RWPE2 (cell line): ENCODE data around the gene MRPL17.
"Not testable (repeated sequence)": the region's sequence is repeated elsewhere in the genome, so short reads cannot be mapped to it uniquely, and the experiment has no call there.

ENCODE experiments used
- ATAC-seq: fragments of 200-7000 bp; cut with Tn5 transposase; 3 replicates; pipeline ENCODE4 v1.9.1; 2021; ENCODE audit warnings: low read depth
- DNase-seq: peaks from one replicate; pipeline ENCODE4 v3.0.0-alpha.2; 2020; ENCODE audit warnings: low spot score
- H3K27ac ChIP-seq: fragments of 450-650 bp; 2 replicates; pipeline ENCODE4 v1.5.1; 2017; ENCODE audit warnings: mild to moderate bottlenecking; ENCODE audit not compliant: poor library complexity, severe bottlenecking
- H3K27me3 ChIP-seq: fragments of 250-450 bp; sonication (Bioruptor Pico); 2 replicates; pipeline ENCODE4 v1.5.1; 2021; ENCODE audit warnings: mild to moderate bottlenecking, moderate library complexity; ENCODE audit not compliant: insufficient read depth, poor library complexity, severe bottlenecking
- H3K36me3 ChIP-seq: fragments of 250-450 bp; sonication (Bioruptor Pico); 2 replicates; pipeline ENCODE4 v1.5.1; 2020; ENCODE audit warnings: low read depth, mild to moderate bottlenecking, moderate library complexity
- H3K4me1 ChIP-seq: fragments of 250-450 bp; sonication (Bioruptor Pico); 2 replicates; pipeline ENCODE4 v1.5.1; 2021; ENCODE audit warnings: mild to moderate bottlenecking, moderate library complexity; ENCODE audit not compliant: insufficient read depth, poor library complexity, severe bottlenecking
- H3K4me3 ChIP-seq: fragments of 250-450 bp; sonication (Bioruptor Pico); 2 replicates; pipeline ENCODE4 v1.5.1; 2021; ENCODE audit warnings: mild to moderate bottlenecking, moderate library complexity; ENCODE audit not compliant: severe bottlenecking
- H3K9me3 ChIP-seq: fragments of 250-450 bp; sonication (Bioruptor Pico); 2 replicates; pipeline ENCODE4 v1.5.1; 2021; ENCODE audit warnings: mild to moderate bottlenecking, moderate library complexity; ENCODE audit not compliant: severe bottlenecking
- CTCF ChIP-seq: fragments of 450-650 bp; IDR thresholded peaks from one replicate; pipeline ENCODE4 v1.5.1; 2017; ENCODE audit warnings: mild to moderate bottlenecking, moderate library complexity; ENCODE audit not compliant: poor library complexity, severe bottlenecking

The MRPL17 gene

GRCh38 chr11:6693342-6694228, 10.4 kb upstream of the MRPL17 start:
- H3K27me3 ChIP-seq = no peaks in the 10 kb centered on the region
- peak; percentile 68 for DNase-seq
- TF ChIP-seq CTCF = no peak
- H3K4me1 ChIP-seq = peaks cover 27% of the 10 kb centered on the region
- no peaks in the 10 kb centered on the region for H3K9me3 ChIP-seq
- ATAC-seq = peak; percentile 86
- H3K36me3 ChIP-seq = no peaks in the 10 kb centered on the region
- peak overlapping the region; percentile 59 for H3K27ac ChIP-seq
- no peak overlapping the region for H3K4me3 ChIP-seq

GRCh38 chr11:6692128-6692527, 9.0 kb upstream of the MRPL17 start:
- no peak for DNase-seq
- no peak for TF ChIP-seq CTCF
- H3K36me3 ChIP-seq = no peaks in the 10 kb centered on the region
- no peak for ATAC-seq
- H3K4me1 ChIP-seq = peaks cover 27% of the 10 kb centered on the region
- H3K27me3 ChIP-seq = no peaks in the 10 kb centered on the region
- H3K4me3 ChIP-seq = no peak overlapping the region
- no peak overlapping the region for H3K27ac ChIP-seq
- no peaks in the 10 kb centered on the region for H3K9me3 ChIP-seq

GRCh38 chr11:6690431-6691132, 7.4 kb upstream of the MRPL17 start:
- H3K27me3 ChIP-seq, DNase-seq, ATAC-seq, H3K36me3 ChIP-seq, H3K9me3 ChIP-seq, H3K4me3 ChIP-seq, H3K27ac ChIP-seq: not testable (repeated sequence)
- peaks cover 24% of the 10 kb centered on the region for H3K4me1 ChIP-seq

- Histone ChIP-seq H3K27ac (no peak overlapping the region), H3K27me3 (no peaks in the 10 kb centered on the region), H3K36me3 (no peaks in the 10 kb centered on the region), H3K9me3 (no peaks in the 10 kb centered on the region), H3K4me3 (no peak overlapping the region), H3K4me1 (no peaks in the 10 kb centered on the region)
- DNase-seq (no peak), ATAC-seq (no peak)
- TF ChIP-seq CTCF = no peak
Observed at GRCh38 chr11:6687876-6688275, 4.7 kb upstream of the MRPL17 start.

GRCh38 chr11:6686006-6686405, 2.9 kb upstream of the MRPL17 start:
- DNase-seq (no peak), ATAC-seq (no peak)
- Histone ChIP-seq H3K4me3 (no peak overlapping the region), H3K9me3 (no peaks in the 10 kb centered on the region), H3K27ac (no peak overlapping the region), H3K27me3 (no peaks in the 10 kb centered on the region), H3K4me1 (peaks cover 6% of the 10 kb centered on the region), H3K36me3 (peaks cover 12% of the 10 kb centered on the region)
- TF ChIP-seq CTCF = no peak

GRCh38 chr11:6684068-6684467, 928 bp upstream of the MRPL17 start:
- Histone ChIP-seq H3K27ac (peak overlapping the region; percentile 50), H3K4me3 (peak overlapping the region; percentile 88), H3K36me3 (peaks cover 22% of the 10 kb centered on the region)
- ATAC-seq, H3K27me3 ChIP-seq, H3K9me3 ChIP-seq, DNase-seq, H3K4me1 ChIP-seq: not testable (repeated sequence)
